PC-9 (cell line): ENCODE measurements around the gene KIAA1328.

Source experiments
- EZH2 ChIP-seq: fragments of 200-600 bp; sonication (generic); IDR thresholded peaks from 2 replicates; pipeline ENCODE4 v1.8.0; 2017; ENCODE audit warnings: antibody characterized with exemption, low read depth
- TF ChIP-seq, protein P1 (sequence below): fragments of 200-600 bp; sonication (generic); conservative IDR thresholded peaks from 2 replicates; pipeline ENCODE4 v1.6.1; 2017; ENCODE audit warnings: mixed run types, antibody characterized with exemption, mild to moderate bottlenecking, moderate library complexity

DNA sequence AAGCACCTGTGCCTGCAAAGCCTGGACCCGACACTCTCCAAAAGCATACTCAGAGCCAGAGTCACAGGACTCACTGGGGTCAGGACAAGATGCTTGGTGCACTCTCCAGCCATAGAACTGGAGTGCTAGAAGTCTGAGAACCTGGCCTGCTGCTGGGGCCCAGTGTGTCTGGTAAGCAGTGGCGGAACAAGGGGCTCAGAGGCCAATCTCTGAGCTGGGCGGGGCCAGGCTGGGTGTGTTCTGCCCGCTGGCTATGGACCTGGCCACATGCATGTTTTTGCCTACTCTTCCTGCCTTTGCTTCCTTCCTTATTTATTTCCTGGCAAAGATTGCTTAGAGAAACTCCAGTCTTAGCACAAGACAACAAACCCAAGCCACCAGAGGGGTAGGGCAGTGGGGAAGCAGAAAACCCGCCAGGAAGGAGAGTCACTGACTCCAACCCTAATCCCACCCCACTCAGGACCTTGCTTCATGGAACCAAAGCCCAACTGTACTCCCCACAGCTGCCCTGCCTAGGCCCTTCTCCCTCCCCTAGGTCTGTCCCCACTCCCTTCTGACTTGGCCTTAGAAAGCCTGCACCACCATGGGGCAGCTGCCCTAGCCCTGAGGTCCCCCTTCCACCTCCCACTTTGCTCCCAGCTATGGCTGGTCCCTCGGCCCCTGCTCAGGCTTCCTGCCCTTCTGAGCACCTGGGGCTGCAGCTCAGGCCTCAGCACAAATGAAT, 421.1 kb downstream of the KIAA1328 start:
- TF ChIP-seq, protein P1, sequence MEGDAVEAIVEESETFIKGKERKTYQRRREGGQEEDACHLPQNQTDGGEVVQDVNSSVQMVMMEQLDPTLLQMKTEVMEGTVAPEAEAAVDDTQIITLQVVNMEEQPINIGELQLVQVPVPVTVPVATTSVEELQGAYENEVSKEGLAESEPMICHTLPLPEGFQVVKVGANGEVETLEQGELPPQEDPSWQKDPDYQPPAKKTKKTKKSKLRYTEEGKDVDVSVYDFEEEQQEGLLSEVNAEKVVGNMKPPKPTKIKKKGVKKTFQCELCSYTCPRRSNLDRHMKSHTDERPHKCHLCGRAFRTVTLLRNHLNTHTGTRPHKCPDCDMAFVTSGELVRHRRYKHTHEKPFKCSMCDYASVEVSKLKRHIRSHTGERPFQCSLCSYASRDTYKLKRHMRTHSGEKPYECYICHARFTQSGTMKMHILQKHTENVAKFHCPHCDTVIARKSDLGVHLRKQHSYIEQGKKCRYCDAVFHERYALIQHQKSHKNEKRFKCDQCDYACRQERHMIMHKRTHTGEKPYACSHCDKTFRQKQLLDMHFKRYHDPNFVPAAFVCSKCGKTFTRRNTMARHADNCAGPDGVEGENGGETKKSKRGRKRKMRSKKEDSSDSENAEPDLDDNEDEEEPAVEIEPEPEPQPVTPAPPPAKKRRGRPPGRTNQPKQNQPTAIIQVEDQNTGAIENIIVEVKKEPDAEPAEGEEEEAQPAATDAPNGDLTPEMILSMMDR, result no peak
- TF ChIP-seq EZH2, result no peak
